A673 (cell line): ENCODE data around the gene PDE8B. TPM values are rescaled to one million over a fixed set of nuclear protein-coding genes. Genes with fewer than 3 reads are reported as not detected.

Source experiments
- BruUV-seq: library from RNA; stranded (reverse); fragments of 400-500 nt; replicated peaks from 2 replicates; lab custom pipeline; 2021; lab: Mats Ljungman, UMichigan
- CTCF ChIA-PET: fragments of 300-600 bp; sonication (Branson Sonifier 250); formaldehyde crosslinking; loops from one replicate; lab custom pipeline; 2022; ENCODE audit warnings: antibody characterized with exemption; lab: Charles Lee
- POLR2A ChIA-PET: fragments of 300-600 bp; sonication (Branson Sonifier 250); formaldehyde crosslinking; loops from one replicate; lab custom pipeline; 2022; ENCODE audit warnings: antibody characterized with exemption; ENCODE audit not compliant: low non-redundant PET; lab: Charles Lee
- DNase-seq: peaks from one replicate; pipeline ENCODE4 v3.0.0-alpha.2; 2015; ENCODE audit warnings: low spot score
- H3K27ac ChIP-seq: fragments of 200-600 bp; sonication (generic); 2 replicates; pipeline ENCODE4 v1.5.1; 2016; ENCODE audit warnings: mixed run types, low read depth, mild to moderate bottlenecking, mixed read lengths, antibody characterized with exemption, low read length; ENCODE audit not compliant: poor library complexity, severe bottlenecking
- H3K27me3 ChIP-seq: fragments of 200-600 bp; sonication (generic); replicated peaks from 2 replicates; pipeline ENCODE4 v1.6.1; 2017; ENCODE audit warnings: mixed run types, low read depth, mild to moderate bottlenecking, mixed read lengths, antibody characterized with exemption, low read length; ENCODE audit not compliant: insufficient read depth, poor library complexity
- H3K36me3 ChIP-seq: fragments of 200-600 bp; sonication (generic); 2 replicates; pipeline ENCODE4 v1.6.1; 2016; ENCODE audit warnings: mixed run types, mild to moderate bottlenecking, mixed read lengths, antibody characterized with exemption, low read length; ENCODE audit not compliant: insufficient read depth, poor library complexity, severe bottlenecking
- H3K4me1 ChIP-seq: fragments of 200-600 bp; sonication (generic); 2 replicates; pipeline ENCODE4 v1.6.1; 2017; ENCODE audit warnings: mixed run types, mild to moderate bottlenecking, mixed read lengths, antibody characterized with exemption, low read length; ENCODE audit not compliant: insufficient read depth, poor library complexity, severe bottlenecking
- H3K4me3 ChIP-seq: fragments of 200-600 bp; sonication (generic); 2 replicates; pipeline ENCODE4 v1.5.1; 2016; ENCODE audit warnings: low read depth, mixed run types, mild to moderate bottlenecking, mixed read lengths, low read length; ENCODE audit not compliant: poor library complexity, severe bottlenecking
- H3K9me3 ChIP-seq: fragments of 200-600 bp; sonication (generic); 2 replicates; pipeline ENCODE4 v1.6.1; 2016; ENCODE audit warnings: mixed run types, low read depth, mild to moderate bottlenecking, mixed read lengths, antibody characterized with exemption, low read length; ENCODE audit not compliant: poor library complexity, severe bottlenecking
- EZH2 ChIP-seq: fragments of 200-600 bp; sonication (generic); IDR thresholded peaks from 2 replicates; pipeline ENCODE4 v1.6.1; 2017; ENCODE audit warnings: borderline replicate concordance, low read depth, mild to moderate bottlenecking, mixed read lengths, antibody characterized with exemption, low read length; ENCODE audit not compliant: poor library complexity, severe bottlenecking
- intact Hi-C: fragments of 100-400 bp; cut with micrococcal nuclease; formaldehyde crosslinking; loops from one replicate; pipeline ENCODE4 v1.10.0; 2022; ENCODE audit not compliant: unreplicated experiment
- total RNA-seq: library from RNA; stranded (reverse); gene quantifications from 2 replicates; pipeline ENCODE4 v1.2.3, GENCODE V29; 2021
- TF ChIP-seq, protein P1 (sequence below): fragments of 300-800, 200-600 bp; sonication (generic); conservative IDR thresholded peaks from 2 replicates; pipeline ENCODE4 v1.5.1; 2017; ENCODE audit warnings: low read depth, mild to moderate bottlenecking, antibody characterized with exemption, low read length, moderate library complexity, mixed read lengths

The PDE8B gene
- total RNA-seq, 1 experiment from 2014 or later, result 0.69 TPM

DNA sequence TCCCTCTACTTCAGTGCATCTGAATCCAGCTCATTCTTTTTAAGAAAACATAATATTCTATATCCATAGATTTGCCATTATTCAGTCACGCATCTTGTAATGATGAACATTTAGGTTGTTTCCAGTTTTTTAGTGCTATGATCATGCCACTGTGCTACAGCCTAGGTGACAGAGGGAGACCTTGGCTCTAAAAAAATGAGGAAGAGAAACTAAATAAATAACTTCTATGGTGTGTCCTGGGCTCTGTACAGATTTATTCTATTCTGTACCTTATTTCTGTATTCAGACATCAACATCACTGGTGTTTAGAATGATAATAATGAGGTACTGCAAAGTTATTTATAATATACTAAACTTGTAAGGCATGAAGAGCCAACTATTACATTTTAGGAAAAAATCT is 45.9 kb downstream of the PDE8B start:
- no peaks in the 10 kb centered on the region for H3K36me3 ChIP-seq
- TF ChIP-seq, protein P1, sequence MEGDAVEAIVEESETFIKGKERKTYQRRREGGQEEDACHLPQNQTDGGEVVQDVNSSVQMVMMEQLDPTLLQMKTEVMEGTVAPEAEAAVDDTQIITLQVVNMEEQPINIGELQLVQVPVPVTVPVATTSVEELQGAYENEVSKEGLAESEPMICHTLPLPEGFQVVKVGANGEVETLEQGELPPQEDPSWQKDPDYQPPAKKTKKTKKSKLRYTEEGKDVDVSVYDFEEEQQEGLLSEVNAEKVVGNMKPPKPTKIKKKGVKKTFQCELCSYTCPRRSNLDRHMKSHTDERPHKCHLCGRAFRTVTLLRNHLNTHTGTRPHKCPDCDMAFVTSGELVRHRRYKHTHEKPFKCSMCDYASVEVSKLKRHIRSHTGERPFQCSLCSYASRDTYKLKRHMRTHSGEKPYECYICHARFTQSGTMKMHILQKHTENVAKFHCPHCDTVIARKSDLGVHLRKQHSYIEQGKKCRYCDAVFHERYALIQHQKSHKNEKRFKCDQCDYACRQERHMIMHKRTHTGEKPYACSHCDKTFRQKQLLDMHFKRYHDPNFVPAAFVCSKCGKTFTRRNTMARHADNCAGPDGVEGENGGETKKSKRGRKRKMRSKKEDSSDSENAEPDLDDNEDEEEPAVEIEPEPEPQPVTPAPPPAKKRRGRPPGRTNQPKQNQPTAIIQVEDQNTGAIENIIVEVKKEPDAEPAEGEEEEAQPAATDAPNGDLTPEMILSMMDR, result no peak
- TF ChIP-seq EZH2, result no peak
- H3K4me3 ChIP-seq, result no peak overlapping the region
- no TSS peak for BruUV-seq
- H3K9me3 ChIP-seq, result no peaks in the 10 kb centered on the region
- DNase-seq, result no peak
- CTCF ChIA-PET, result no interaction called here
- no peaks in the 10 kb centered on the region for H3K4me1 ChIP-seq
- no peak overlapping the region for H3K27ac ChIP-seq
- H3K27me3 ChIP-seq, result peaks cover 34% of the 10 kb centered on the region
- intact Hi-C loops, result no loop called here
- POLR2A ChIA-PET, result no interaction called here

DNA sequence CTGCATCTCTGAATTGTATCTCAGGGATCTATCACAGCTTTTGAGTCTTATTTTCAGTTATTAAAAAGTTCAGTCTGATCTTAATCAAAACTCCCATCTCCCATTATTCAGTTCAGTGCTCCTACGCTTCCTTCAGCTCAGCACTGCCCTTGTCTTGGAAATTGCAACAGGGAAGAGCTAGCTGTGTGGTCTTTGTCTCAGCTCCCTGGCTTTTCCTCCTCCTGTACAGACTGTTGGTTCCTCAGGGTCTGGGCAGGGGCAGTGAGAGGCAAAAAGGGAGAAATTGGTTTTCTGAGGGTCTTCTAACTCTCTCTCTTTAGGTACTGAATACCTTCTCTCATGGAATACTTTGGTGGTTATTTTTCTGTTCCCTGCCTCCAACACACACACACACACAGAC is 48.2 kb downstream of the PDE8B start:
- TF ChIP-seq EZH2, result no peak
- TF ChIP-seq, protein P1, result no peak

DNA sequence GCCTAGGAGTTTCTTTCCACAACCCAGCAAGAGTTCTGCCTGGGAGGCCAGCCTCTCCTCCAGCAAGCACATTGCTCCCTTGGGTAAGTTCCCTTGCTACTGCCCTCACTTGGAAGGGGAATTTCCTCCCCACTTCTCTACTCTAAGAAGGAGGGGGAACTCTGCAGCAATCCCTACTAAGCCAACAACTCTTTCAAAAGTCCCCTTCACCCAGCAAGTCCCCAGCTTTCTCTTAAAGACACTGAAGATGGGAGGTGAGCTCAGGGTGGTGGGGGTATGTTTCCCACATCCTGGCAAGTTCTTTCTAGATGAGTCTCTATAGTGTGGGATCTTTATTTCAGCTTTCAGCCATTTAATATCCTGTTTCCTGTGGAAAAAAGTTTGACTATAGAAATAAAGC is 49.0 kb downstream of the PDE8B start:
- DNase-seq, result no peak
- no peaks in the 10 kb centered on the region for H3K9me3 ChIP-seq
- TF ChIP-seq EZH2, result no peak
- TF ChIP-seq, protein P1, result no peak
- H3K27me3 ChIP-seq, result peaks cover 4% of the 10 kb centered on the region
- BruUV-seq, result no TSS peak
- no peak overlapping the region for H3K27ac ChIP-seq
- ChIA-PET POLR2A (no interaction called here), CTCF (no interaction called here)
- no peaks in the 10 kb centered on the region for H3K4me1 ChIP-seq
- no peak overlapping the region for H3K4me3 ChIP-seq
- intact Hi-C loops, result no loop called here
- no peaks in the 10 kb centered on the region for H3K36me3 ChIP-seq

More for the DNA sequence above, 48.2 kb downstream of the PDE8B start:
- Histone ChIP-seq H3K4me3 (no peak overlapping the region), H3K36me3 (no peaks in the 10 kb centered on the region), H3K4me1 (no peaks in the 10 kb centered on the region), H3K27me3 (peaks cover 11% of the 10 kb centered on the region), H3K27ac (no peak overlapping the region), H3K9me3 (no peaks in the 10 kb centered on the region)
- ChIA-PET POLR2A (no interaction called here), CTCF (no interaction called here)
- BruUV-seq, result no TSS peak
- DNase-seq, result no peak
- intact Hi-C loops, result no loop called here
